Caki2 (cell line): ENCODE data around the gene DERL2. TPM values are rescaled to one million over a fixed set of nuclear protein-coding genes. Genes with fewer than 3 reads are reported as not detected.

Experiments
- total RNA-seq: library from RNA; depleted of rRNA; stranded (reverse); fragments of >200 nt; shearing (Covaris generic); gene quantifications from 2 replicates; pipeline ENCODE4 v1.2.3, GENCODE V29; 2014; ENCODE audit warnings: low replicate concordance; rRNA removed

The DERL2 gene
- total RNA-seq, 1 experiment from 2014 or later = 16.3 TPM

Other genes with a start within 250 kb of the DERL2 start
- 15.8 and 16.4 TPM in 2 replicates for gene RABEP1, start 203.9 kb downstream of the DERL2 start, total RNA-seq
- gene NUP88, start 66.5 kb downstream of the DERL2 start, total RNA-seq = 72.1 and 94.2 TPM in 2 replicates
- gene RPAIN, start 66.0 kb downstream of the DERL2 start, total RNA-seq = 21.8 and 39.7 TPM in 2 replicates
- gene C1QBP, start 47.0 kb downstream of the DERL2 start, total RNA-seq = 327 and 346 TPM in 2 replicates
- 7.2 and 9.2 TPM in 2 replicates for gene DHX33, start 17.2 kb downstream of the DERL2 start, total RNA-seq
- 8.7 and 13.4 TPM in 2 replicates for gene MIS12, start 388 bp upstream of the DERL2 start, total RNA-seq
- 6.4 and 8.0 TPM in 2 replicates for gene NLRP1, start 98.3 kb upstream of the DERL2 start, total RNA-seq